Trophoblast cell (in vitro differentiated cells and primary cell): ENCODE data around the gene APOL4.

Experiments
- DNase-seq, 2 donors: peaks; one replicate each; pipeline ENCODE4 v3.0.0-alpha.2; 2016
- H2AFZ ChIP-seq: 2 replicates; pipeline ENCODE4 v1.6.1; 2013; ENCODE audit warnings: low read length, moderate library complexity, mild to moderate bottlenecking; ENCODE audit not compliant: insufficient read depth, poor library complexity
- H2AK5ac ChIP-seq: 2 replicates; pipeline ENCODE4 v1.6.1; 2013; ENCODE audit warnings: mild to moderate bottlenecking, low read length
- H2BK120ac ChIP-seq: 2 replicates; pipeline ENCODE4 v1.6.1; 2013; ENCODE audit warnings: low read length, mild to moderate bottlenecking, moderate library complexity; ENCODE audit not compliant: insufficient read depth, poor library complexity
- H2BK12ac ChIP-seq: 2 replicates; pipeline ENCODE4 v1.6.1; 2013; ENCODE audit warnings: mild to moderate bottlenecking, low read length, moderate library complexity
- H2BK5ac ChIP-seq: 2 replicates; pipeline ENCODE4 v1.6.1; 2013; ENCODE audit warnings: low read length, low read depth, moderate library complexity, mild to moderate bottlenecking; ENCODE audit not compliant: poor library complexity
- H3K14ac ChIP-seq: 2 replicates; pipeline ENCODE4 v1.6.1; 2013; ENCODE audit warnings: mild to moderate bottlenecking, low read length
- H3K18ac ChIP-seq: 2 replicates; pipeline ENCODE4 v1.6.1; 2013; ENCODE audit warnings: mild to moderate bottlenecking, low read length
- H3K23ac ChIP-seq: 2 replicates; pipeline ENCODE4 v1.6.1; 2013; ENCODE audit warnings: low read length
- H3K27ac ChIP-seq: 2 replicates; pipeline ENCODE4 v1.5.1; 2013; ENCODE audit warnings: low read depth, mild to moderate bottlenecking, inconsistent platforms, low read length, moderate library complexity
- H3K27me3 ChIP-seq: 2 replicates; pipeline ENCODE4 v1.6.1; 2013; ENCODE audit warnings: inconsistent platforms, mild to moderate bottlenecking, low read length, moderate library complexity; ENCODE audit not compliant: insufficient read depth
- H3K36me3 ChIP-seq, 2 experiments: 1 replicate in 1 of 2; 2 replicates in 1 of 2; pipeline ENCODE4 v1.6.1; 2013; ENCODE audit warnings: low read length in 2 of 2, mild to moderate bottlenecking in 2 of 2, moderate library complexity in 1 of 2; ENCODE audit not compliant: insufficient read depth in 2 of 2, control insufficient read depth in 1 of 2
- H3K4ac ChIP-seq: 2 replicates; pipeline ENCODE4 v1.6.1; 2013; ENCODE audit warnings: low read depth, mild to moderate bottlenecking, low read length, moderate library complexity
- H3K4me1 ChIP-seq, 2 experiments: 1 replicate in 1 of 2; 2 replicates in 1 of 2; pipeline ENCODE4 v1.6.1; 2013; ENCODE audit warnings: low read length in 2 of 2, mild to moderate bottlenecking in 2 of 2, moderate library complexity in 1 of 2; ENCODE audit not compliant: insufficient read depth in 2 of 2, control insufficient read depth in 1 of 2
- H3K4me2 ChIP-seq: 2 replicates; pipeline ENCODE4 v1.6.1; 2013; ENCODE audit warnings: inconsistent platforms, mild to moderate bottlenecking, low read length, moderate library complexity
- H3K4me3 ChIP-seq: 2 replicates; pipeline ENCODE4 v1.5.1; 2013; ENCODE audit warnings: mild to moderate bottlenecking, low read depth, low read length, inconsistent platforms
- H3K79me1 ChIP-seq: one replicate; pipeline ENCODE4 v1.6.1; 2013; ENCODE audit warnings: low read length
- H3K79me2 ChIP-seq: 2 replicates; pipeline ENCODE4 v1.6.1; 2013; ENCODE audit warnings: low read length, mild to moderate bottlenecking; ENCODE audit not compliant: control insufficient read depth, insufficient read depth, poor library complexity
- H3K9ac ChIP-seq: 2 replicates; pipeline ENCODE4 v1.6.1; 2013; ENCODE audit warnings: mild to moderate bottlenecking, low read length
- H3K9me3 ChIP-seq: 2 replicates; pipeline ENCODE4 v1.6.1; 2013; ENCODE audit warnings: low read depth, mild to moderate bottlenecking, control low read depth, inconsistent platforms, low read length; ENCODE audit not compliant: insufficient read depth
- H4K12ac ChIP-seq: 2 replicates; pipeline ENCODE4 v1.6.1; 2013; ENCODE audit warnings: low read depth, mild to moderate bottlenecking, low read length, moderate library complexity
- H4K8ac ChIP-seq: 2 replicates; pipeline ENCODE4 v1.6.1; 2013; ENCODE audit warnings: low read depth, mild to moderate bottlenecking, low read length, moderate library complexity
- H4K91ac ChIP-seq: one replicate; pipeline ENCODE4 v1.6.1; 2013; ENCODE audit warnings: low read depth, mild to moderate bottlenecking, low read length, moderate library complexity
- WGBS: extraction: QIAGEN DNeasy Blood & Tissue Kit; methylation state at CpG from one replicate; pipeline ENCODE4 v1.1.7; 2013; ENCODE audit warnings: missing lambda C conversion rate; ENCODE audit not compliant: insufficient read length, insufficient coverage; ENCODE audit errors: extremely low coverage; 5-methylcytosine and 5-hydroxymethylcytosine counted together

Gene APOL4

GRCh38 chr22:36236388-36237319 lies 35.0 kb upstream of the APOL4 start:
- Histone ChIP-seq H3K4ac (no peak overlapping the region), H3K18ac (no peak overlapping the region), H3K23ac (no peak overlapping the region), H3K4me3 (no peak overlapping the region), H2AK5ac (no peak overlapping the region), H3K4me1 (peaks cover 5 to 13% of the 10 kb centered on the region in 2 experiments), H2BK12ac (no peak overlapping the region), H3K27me3 (no peaks in the 10 kb centered on the region), H4K8ac (no peak overlapping the region), H3K36me3 (peaks cover 0 to 5% of the 10 kb centered on the region in 2 experiments), H3K9ac (no peak overlapping the region), H3K14ac (no peak overlapping the region), H3K27ac (no peak overlapping the region), H2AFZ (no peak overlapping the region), H3K79me1 (peaks cover 7% of the 10 kb centered on the region), H3K79me2 (peaks cover 4% of the 10 kb centered on the region), H4K12ac (no peak overlapping the region), H2BK5ac (no peak overlapping the region), H3K4me2 (no peak overlapping the region), H4K91ac (no peak overlapping the region), H2BK120ac (no peak overlapping the region), H3K9me3 (no peaks in the 10 kb centered on the region)
- no peak for DNase-seq
- no CpG with 5 or more reads among the region's 14 CpGs for WGBS

GRCh38 chr22:36235585-36235984 lies 34.0 kb upstream of the APOL4 start:
- Histone ChIP-seq H3K23ac (no peak overlapping the region), H4K8ac (no peak overlapping the region), H3K4ac (no peak overlapping the region), H3K4me1 (peaks cover 5 to 13% of the 10 kb centered on the region in 2 experiments), H3K27ac (no peak overlapping the region), H3K4me2 (no peak overlapping the region), H3K27me3 (no peaks in the 10 kb centered on the region), H3K14ac (no peak overlapping the region), H3K4me3 (no peak overlapping the region), H3K18ac (no peak overlapping the region), H2AK5ac (no peak overlapping the region), H3K9ac (no peak overlapping the region), H2BK120ac (no peak overlapping the region), H2BK5ac (no peak overlapping the region), H3K36me3 (peaks cover 0 to 5% of the 10 kb centered on the region in 2 experiments), H4K91ac (no peak overlapping the region), H3K9me3 (no peaks in the 10 kb centered on the region), H4K12ac (no peak overlapping the region), H2BK12ac (no peak overlapping the region), H3K79me2 (peaks cover 4% of the 10 kb centered on the region), H2AFZ (no peak overlapping the region), H3K79me1 (peaks cover 7% of the 10 kb centered on the region)
- no CpG with 5 or more reads among the region's 3 CpGs for WGBS
- DNase-seq: no peak

GRCh38 chr22:36234919-36235318 lies 33.3 kb upstream of the APOL4 start:
- Histone ChIP-seq H3K14ac (no peak overlapping the region), H3K27ac (no peak overlapping the region), H3K79me2 (peaks cover 4% of the 10 kb centered on the region), H3K36me3 (peaks cover 0 to 5% of the 10 kb centered on the region in 2 experiments), H3K4ac (no peak overlapping the region), H3K27me3 (no peaks in the 10 kb centered on the region), H2BK5ac (no peak overlapping the region), H3K23ac (no peak overlapping the region), H4K12ac (no peak overlapping the region), H3K9me3 (no peaks in the 10 kb centered on the region), H3K4me3 (no peak overlapping the region), H4K91ac (no peak overlapping the region), H2AK5ac (no peak overlapping the region), H3K9ac (no peak overlapping the region), H3K4me1 (peaks cover 5 to 12% of the 10 kb centered on the region in 2 experiments), H3K18ac (no peak overlapping the region), H2BK120ac (no peak overlapping the region), H4K8ac (no peak overlapping the region), H2AFZ (no peak overlapping the region), H3K4me2 (no peak overlapping the region), H3K79me1 (peaks cover 7% of the 10 kb centered on the region), H2BK12ac (no peak overlapping the region)
- WGBS: no CpG with 5 or more reads among the region's 2 CpGs
- no peak for DNase-seq

- H3K79me1 ChIP-seq: peaks cover 6% of the 10 kb centered on the region
Observed at GRCh38 chr22:36234213-36234612, 32.6 kb upstream of the APOL4 start.

More at GRCh38 chr22:36234213-36234612, 32.6 kb upstream of the APOL4 start:
- Histone ChIP-seq H3K36me3 (peaks cover 0 to 5% of the 10 kb centered on the region in 2 experiments), H3K14ac (no peak overlapping the region), H4K8ac (no peak overlapping the region), H3K9ac (no peak overlapping the region), H3K79me2 (peaks cover 4% of the 10 kb centered on the region), H3K27ac (no peak overlapping the region), H2BK5ac (no peak overlapping the region), H3K9me3 (no peaks in the 10 kb centered on the region), H3K4me1 (peaks cover 5 to 11% of the 10 kb centered on the region in 2 experiments), H3K4me3 (no peak overlapping the region), H4K91ac (no peak overlapping the region), H2BK12ac (no peak overlapping the region), H3K23ac (no peak overlapping the region), H2AK5ac (no peak overlapping the region), H3K4ac (no peak overlapping the region), H3K18ac (no peak overlapping the region), H2AFZ (no peak overlapping the region), H3K4me2 (no peak overlapping the region), H2BK120ac (no peak overlapping the region), H4K12ac (no peak overlapping the region), H3K27me3 (no peaks in the 10 kb centered on the region)
- no CpG with 5 or more reads among the region's 2 CpGs for WGBS
- no peak for DNase-seq
